ENCODE measurements around the gene BPIFB3.
A peak's percentile ranks its signal among the peaks of the same experiment; 100 is the strongest.

The BPIFB3 gene

DNA sequence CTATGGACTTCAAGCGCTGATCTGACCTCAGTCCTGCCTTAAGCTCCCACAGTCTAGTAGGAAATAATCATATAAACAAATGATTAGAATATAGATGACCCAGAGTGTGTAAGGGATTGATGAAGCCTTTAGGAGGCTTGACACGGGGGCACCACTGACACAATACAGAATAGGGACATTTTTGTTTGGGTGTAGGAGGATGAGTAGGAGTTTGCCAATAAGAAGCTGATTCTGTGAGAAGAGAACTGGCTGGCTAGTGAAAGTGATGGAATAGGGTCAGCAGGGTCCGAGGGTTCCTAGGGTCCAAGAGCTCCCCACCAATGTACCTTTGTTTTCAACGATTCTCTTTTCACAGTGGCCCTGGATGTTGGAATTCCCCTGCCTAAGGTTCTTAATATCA is 18.7 kb downstream of the BPIFB3 start:
- Mint-ChIP-seq H3K27ac (no peak overlapping the region), H3K4me1 (peaks cover 0 to 2% of the 10 kb centered on the region in 2 donors), H3K9me3 (no peaks in the 10 kb centered on the region), H3K4me3 (no peak overlapping the region), H3K36me3 (no peaks in the 10 kb centered on the region), H3K27me3 (peaks cover 18 to 21% of the 10 kb centered on the region in 2 donors)
- DNase-seq (no peak), ATAC-seq (replicated peaks) (no peak)

DNA sequence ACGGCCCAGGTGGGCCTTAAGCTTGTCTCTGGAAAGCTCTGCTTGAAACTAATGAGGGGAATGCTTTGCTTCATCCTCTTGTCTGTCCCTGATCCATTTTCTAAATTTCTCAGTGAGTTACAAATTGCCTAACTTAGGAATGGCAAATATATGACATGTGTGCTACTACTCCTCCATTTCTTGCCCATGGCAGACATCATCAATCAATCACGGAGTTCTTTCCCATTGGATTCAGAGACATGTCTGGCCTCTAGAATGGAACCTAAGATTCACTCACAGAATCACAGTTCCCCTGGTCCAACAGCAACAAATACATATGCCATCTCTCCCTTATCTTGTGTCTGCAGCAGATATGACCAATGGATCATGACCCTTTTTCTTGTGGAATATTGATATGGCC is 19.1 kb downstream of the BPIFB3 start:
- H3K27me3 Mint-ChIP-seq, result peaks cover 18 to 21% of the 10 kb centered on the region in 2 donors
- H3K4me1 Mint-ChIP-seq, result peaks cover 0 to 2% of the 10 kb centered on the region in 2 donors
- DNase-seq (no peak), ATAC-seq (replicated peaks) (no peak)
- H3K4me3 Mint-ChIP-seq, result no peak overlapping the region
- H3K36me3 Mint-ChIP-seq, result no peaks in the 10 kb centered on the region
- no peaks in the 10 kb centered on the region for H3K9me3 Mint-ChIP-seq
- no peak overlapping the region for H3K27ac Mint-ChIP-seq

DNA sequence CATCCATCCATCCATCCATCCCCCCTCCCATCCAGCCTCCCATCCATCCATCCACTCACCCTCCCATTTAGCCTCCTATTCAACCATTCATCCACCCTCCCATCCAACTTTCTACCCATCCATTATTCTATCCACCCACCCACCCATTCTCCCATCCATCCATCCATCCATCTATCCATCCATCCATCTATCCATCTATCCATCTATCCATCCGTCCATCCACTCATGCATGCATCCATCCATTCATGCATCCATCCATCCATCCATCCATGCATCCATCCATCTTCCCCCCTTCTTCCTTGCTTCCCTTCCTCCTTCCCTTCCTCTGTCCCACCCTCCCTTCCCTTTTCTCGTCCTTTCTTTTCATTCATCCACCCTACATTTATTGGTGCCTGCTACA is 21.0 kb downstream of the BPIFB3 start:
- no peaks in the 10 kb centered on the region for H3K36me3 Mint-ChIP-seq
- no peak for DNase-seq

DNA sequence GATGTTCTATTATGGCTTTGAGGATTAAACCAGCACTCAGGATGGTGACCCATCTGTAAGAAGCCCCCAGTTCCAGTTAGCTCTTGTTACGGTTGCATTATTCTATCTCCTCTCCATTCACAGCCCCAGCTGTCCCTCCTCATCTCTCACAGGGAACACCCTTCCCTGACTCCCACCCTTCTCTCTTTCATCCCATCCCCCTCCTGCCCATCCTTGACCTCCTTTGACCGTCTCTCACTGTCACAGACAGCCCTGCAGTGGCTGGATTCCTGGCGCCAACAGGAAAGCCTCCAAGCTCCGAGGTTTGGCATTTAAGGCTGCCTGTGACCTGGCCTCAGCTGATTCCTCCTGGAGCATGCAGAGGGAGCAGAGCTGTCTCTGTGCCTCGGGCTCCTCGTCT is 21.6 kb downstream of the BPIFB3 start:
- Mint-ChIP-seq H3K27ac (no peak overlapping the region), H3K4me3 (no peak overlapping the region), H3K4me1 (peaks cover 0 to under 1% of the 10 kb centered on the region in 2 donors), H3K27me3 (peaks cover 15 to 18% of the 10 kb centered on the region in 2 donors), H3K9me3 (no peaks in the 10 kb centered on the region), H3K36me3 (no peaks in the 10 kb centered on the region)
- ATAC-seq (replicated peaks) (no peak), DNase-seq (no peak)

More for the DNA sequence above, 21.0 kb downstream of the BPIFB3 start:
- peaks cover 0 to 2% of the 10 kb centered on the region in 2 donors for H3K4me1 Mint-ChIP-seq
- ATAC-seq (replicated peaks), result no peak
- H3K4me3 Mint-ChIP-seq, result no peak overlapping the region
- H3K27ac Mint-ChIP-seq, result no peak overlapping the region
- no peaks in the 10 kb centered on the region for H3K9me3 Mint-ChIP-seq
- H3K27me3 Mint-ChIP-seq, result peaks cover 15 to 18% of the 10 kb centered on the region in 2 donors

DNA sequence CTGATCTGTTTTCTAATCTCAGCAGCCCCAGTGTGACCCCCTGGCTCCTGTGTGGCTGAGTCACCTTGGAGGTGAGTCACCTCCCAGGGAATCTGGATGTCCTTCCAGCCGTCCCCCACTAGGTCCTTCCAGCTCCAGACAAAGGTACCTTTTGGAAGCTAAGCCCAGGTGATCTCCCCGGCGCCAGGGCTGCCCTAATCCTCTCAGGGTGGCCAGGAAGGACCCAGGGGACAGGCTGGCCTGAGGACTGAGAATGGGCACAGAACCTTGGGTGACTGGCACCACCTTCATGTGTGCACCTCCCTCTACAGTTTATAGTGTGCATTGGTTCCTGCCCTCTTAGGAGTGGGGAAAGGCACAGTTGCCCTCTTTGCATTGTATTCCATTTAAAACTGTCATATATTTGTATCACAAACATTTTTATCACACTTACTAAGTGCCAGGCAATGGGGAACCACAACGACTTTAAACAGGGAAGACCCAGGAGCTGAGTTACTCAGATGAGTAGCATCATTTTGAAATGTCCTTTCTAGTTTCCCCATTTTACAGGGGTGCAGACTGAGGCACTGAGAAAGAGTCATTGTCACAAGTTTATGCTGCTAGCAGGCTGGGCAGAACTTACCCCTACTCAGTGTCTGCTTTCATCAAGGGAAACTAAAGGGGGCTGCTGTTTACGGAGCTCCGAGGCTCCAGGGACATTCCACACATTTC is 23.1 kb downstream of the BPIFB3 start:
- no peak overlapping the region for H3K27ac Mint-ChIP-seq
- ATAC-seq (replicated peaks) (peak; percentile 63 to 75), DNase-seq (no peak)
- no peaks in the 10 kb centered on the region for H3K36me3 Mint-ChIP-seq
- H3K4me1 Mint-ChIP-seq, result no peaks in the 10 kb centered on the region
- peaks cover 22 to 24% of the 10 kb centered on the region in 2 donors for H3K27me3 Mint-ChIP-seq
- no peak overlapping the region for H3K4me3 Mint-ChIP-seq
- H3K9me3 Mint-ChIP-seq, result no peaks in the 10 kb centered on the region

DNA sequence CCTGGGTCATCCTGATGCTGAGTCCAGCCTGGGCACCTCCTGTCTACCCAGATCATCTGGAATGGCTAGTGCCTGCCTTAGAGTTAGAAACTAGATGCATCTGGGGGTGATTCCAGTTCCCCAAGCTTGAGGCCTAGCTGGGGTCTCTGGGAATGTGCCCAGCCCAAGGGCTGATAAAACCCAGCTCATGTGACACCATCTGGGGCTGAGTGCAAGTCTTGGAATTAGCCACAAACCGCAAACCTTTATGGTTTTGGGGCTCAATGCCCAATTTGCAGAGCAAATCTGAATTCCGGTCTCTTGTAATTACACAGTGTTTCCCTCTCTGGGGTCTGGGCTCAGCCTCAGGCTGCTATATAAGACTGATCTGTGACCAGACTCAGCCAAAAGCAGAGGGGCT is 25.6 kb downstream of the BPIFB3 start, which contains the start of gene BPIFB4:
Gene BPIFB4 (plus strand): TSS at position 385 of the 400 bp plus-strand sequence. CDS start 1,884 bp downstream, outside the sequence.
- Mint-ChIP-seq H3K4me1 (no peaks in the 10 kb centered on the region), H3K9me3 (no peaks in the 10 kb centered on the region), H3K27ac (no peak within 1 kb of the TSS), H3K27me3 (peaks cover 17 to 23% of the 10 kb centered on the region in 2 donors), H3K36me3 (no peaks in the 10 kb centered on the region), H3K4me3 (no peak within 1 kb of the TSS)
- DNase-seq, result no peak
- no peak for ATAC-seq (replicated peaks)

DNA sequence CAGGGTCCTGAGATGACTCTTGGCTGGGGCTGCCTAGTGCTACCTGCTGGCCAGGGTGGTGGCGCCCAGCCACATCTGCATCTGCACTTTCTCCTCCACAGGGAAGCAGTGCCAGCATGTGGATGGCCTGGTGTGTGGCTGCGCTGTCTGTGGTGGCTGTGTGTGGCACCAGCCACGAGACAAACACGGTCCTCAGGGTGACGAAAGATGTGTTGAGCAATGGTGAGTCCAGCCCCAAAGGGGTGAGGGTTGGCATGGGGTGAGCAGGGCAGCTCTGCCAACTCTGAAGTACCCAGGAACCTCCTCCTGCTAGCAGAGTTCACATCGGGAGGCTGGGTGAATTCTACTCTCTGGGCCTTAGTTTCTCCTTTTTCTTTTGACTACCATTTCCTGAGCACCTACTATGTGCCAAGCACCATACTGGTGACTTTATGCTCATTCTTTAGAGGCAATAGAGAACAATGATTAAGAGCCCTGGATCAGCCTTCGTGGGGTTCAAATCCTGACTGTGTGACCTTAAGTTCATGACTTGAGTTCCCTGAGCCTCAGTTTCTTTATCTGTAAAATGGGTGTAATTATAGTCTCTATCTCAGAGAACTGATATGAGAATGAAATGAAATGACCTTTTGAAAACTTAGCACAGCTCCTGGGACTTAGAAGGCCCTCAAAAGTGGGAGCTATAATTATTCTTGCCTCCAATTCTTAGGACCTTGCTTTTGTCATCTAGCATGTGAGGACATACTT is 27.9 kb downstream of the BPIFB3 start:
- DNase-seq (no peak), ATAC-seq (replicated peaks) (no peak)
- no peak overlapping the region for H3K4me3 Mint-ChIP-seq
- H3K9me3 Mint-ChIP-seq, result no peaks in the 10 kb centered on the region
- H3K36me3 Mint-ChIP-seq, result no peaks in the 10 kb centered on the region
- H3K27me3 Mint-ChIP-seq, result peaks cover 6 to 15% of the 10 kb centered on the region in 2 donors
- no peaks in the 10 kb centered on the region for H3K4me1 Mint-ChIP-seq
- no peak overlapping the region for H3K27ac Mint-ChIP-seq

DNA sequence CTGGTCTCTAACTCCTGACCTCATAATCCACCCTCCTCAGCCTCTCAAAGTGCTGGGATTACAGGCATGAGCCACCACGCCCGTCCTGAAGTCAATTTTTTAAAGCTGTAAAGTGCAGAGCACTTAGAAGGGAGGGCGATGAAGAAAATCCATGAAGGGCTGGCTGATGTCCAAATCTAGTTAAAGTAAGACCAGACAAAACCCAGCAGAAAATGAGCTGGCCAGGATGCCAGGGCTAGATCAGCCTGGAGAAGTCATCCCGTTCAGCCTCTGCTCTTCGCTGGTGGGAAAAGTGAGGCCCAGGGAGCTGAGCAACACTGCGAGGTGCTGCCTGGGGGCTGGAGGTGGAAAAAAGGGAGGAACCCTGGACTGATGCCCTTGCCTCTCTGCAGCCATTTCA is 28.8 kb downstream of the BPIFB3 start:
- ATAC-seq (replicated peaks) (no peak), DNase-seq (no peak)
- Mint-ChIP-seq H3K27ac (no peak overlapping the region), H3K27me3 (peaks cover 6 to 15% of the 10 kb centered on the region in 2 donors), H3K4me3 (no peak overlapping the region), H3K36me3 (no peaks in the 10 kb centered on the region), H3K9me3 (no peaks in the 10 kb centered on the region), H3K4me1 (no peaks in the 10 kb centered on the region)

DNA sequence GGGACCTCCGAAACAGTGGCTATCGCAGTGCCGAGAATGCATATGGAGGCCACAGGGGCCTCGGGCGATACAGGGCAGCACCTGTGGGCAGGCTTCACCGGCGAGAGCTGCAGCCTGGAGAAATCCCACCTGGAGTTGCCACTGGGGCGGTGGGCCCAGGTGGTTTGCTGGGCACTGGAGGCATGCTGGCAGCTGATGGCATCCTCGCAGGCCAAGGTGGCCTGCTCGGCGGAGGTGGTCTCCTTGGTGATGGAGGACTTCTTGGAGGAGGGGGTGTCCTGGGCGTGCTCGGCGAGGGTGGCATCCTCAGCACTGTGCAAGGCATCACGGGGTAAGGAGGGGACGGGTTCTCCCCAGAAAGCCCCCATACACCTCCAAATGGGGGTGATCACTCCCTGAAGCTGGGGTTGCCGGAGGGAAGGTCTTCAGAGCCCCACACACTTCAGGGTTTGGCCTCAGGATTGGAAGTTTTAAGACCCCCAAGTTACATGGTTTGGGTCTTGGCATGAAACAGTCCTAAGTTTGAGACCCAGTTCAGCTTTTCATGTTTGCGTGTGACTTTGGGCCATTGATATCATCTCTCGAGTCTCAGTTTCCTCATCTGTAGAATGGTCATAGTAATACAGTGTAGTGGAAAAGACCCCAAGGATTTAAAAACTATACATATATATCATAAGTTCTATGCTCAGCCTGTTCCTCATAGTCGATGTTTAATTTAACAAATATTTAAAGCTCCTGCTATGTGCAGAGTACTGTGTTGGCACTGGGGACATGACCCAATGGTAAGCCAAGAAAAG is 30.0 kb downstream of the BPIFB3 start:
- H3K27ac Mint-ChIP-seq, result no peak overlapping the region
- ATAC-seq (replicated peaks) (no peak), DNase-seq (no peak)
- peaks cover 12 to 19% of the 10 kb centered on the region in 2 donors for H3K27me3 Mint-ChIP-seq
- H3K36me3 Mint-ChIP-seq, result no peaks in the 10 kb centered on the region
- H3K4me3 Mint-ChIP-seq, result no peak overlapping the region
- no peaks in the 10 kb centered on the region for H3K9me3 Mint-ChIP-seq
- no peaks in the 10 kb centered on the region for H3K4me1 Mint-ChIP-seq

DNA sequence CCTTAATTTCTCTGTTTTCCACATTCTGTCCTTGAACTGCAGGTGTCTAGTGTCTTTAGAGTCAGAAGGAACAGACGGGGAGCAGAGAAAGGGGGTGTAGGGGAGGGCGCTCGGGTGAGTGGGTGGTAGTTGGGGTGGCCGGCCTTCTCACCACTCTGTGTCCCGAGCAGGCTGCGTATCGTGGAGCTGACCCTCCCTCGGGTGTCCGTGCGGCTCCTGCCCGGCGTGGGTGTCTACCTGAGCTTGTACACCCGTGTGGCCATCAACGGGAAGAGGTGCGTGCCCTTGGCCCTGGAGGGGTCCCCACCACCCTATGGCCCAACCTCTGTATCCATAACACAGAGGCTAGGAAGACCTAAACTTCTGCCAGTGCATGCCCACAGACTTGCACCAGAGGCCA is 31.0 kb downstream of the BPIFB3 start:
- H3K4me3 Mint-ChIP-seq, result no peak overlapping the region
- no peaks in the 10 kb centered on the region for H3K4me1 Mint-ChIP-seq
- ATAC-seq (replicated peaks) (no peak), DNase-seq (no peak)
- no peaks in the 10 kb centered on the region for H3K36me3 Mint-ChIP-seq
- H3K9me3 Mint-ChIP-seq, result no peaks in the 10 kb centered on the region
- H3K27me3 Mint-ChIP-seq, result peaks cover 15 to 19% of the 10 kb centered on the region in 2 donors
- no peak overlapping the region for H3K27ac Mint-ChIP-seq

DNA sequence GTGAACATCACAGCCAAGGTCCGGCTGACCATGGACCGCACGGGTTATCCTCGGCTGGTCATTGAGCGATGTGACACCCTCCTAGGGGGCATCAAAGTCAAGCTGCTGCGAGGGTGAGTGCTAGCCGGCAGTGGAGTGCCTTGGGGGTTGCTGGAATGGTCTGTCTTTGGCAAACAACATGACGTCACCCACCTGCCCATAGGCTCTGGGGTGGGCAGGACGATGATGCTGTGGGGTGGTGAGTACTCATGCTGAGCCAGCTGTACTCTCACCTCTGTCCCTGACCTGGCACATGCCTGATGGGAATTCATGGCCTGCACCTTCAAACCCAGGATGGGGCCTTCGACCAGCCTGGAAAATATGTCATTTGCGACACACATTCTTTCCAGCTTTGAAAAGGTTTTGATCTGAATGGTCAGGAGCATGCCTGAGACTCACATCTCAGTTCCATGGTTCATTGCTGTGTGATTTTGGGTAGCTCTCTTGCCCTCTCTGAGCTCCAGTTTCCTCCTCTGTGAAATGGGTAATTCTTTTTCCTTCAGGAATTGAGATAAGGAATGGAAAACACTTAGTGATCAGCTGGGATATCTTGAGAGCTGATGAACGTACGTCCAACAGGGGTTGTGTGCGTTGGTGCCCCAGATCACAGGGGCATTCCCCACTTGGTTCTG is 32.5 kb downstream of the BPIFB3 start:
- H3K27me3 Mint-ChIP-seq, result peaks cover 9 to 12% of the 10 kb centered on the region in 2 donors
- no peaks in the 10 kb centered on the region for H3K36me3 Mint-ChIP-seq
- H3K4me3 Mint-ChIP-seq, result no peak overlapping the region
- DNase-seq (no peak), ATAC-seq (replicated peaks) (no peak)
- H3K4me1 Mint-ChIP-seq, result no peaks in the 10 kb centered on the region
- no peaks in the 10 kb centered on the region for H3K9me3 Mint-ChIP-seq
- no peak overlapping the region for H3K27ac Mint-ChIP-seq

DNA sequence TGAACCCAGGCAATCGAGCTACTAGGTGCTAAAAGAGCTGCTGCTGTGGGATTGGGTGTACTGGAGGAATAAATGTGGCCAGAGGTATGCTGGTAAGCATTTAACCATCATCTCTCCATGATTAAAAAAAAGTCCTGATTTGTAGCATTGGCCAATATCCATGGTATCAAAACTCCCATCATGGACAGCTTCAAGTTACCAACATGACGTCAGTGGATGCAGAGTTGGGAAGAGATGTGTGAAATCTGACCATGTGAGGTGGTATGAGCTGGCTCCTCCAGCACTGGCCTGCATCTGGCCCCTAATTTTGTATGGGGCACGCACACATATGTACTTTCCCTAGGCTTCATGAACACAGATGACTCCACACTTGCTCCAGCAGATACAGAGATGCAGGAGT is 37.4 kb downstream of the BPIFB3 start:
- Mint-ChIP-seq H3K9me3 (no peaks in the 10 kb centered on the region), H3K27me3 (peaks cover 9 to 13% of the 10 kb centered on the region in 2 donors), H3K4me3 (no peak overlapping the region), H3K4me1 (no peaks in the 10 kb centered on the region), H3K36me3 (no peaks in the 10 kb centered on the region), H3K27ac (no peak overlapping the region)
- ATAC-seq (replicated peaks), result no peak
- no peak for DNase-seq

DNA sequence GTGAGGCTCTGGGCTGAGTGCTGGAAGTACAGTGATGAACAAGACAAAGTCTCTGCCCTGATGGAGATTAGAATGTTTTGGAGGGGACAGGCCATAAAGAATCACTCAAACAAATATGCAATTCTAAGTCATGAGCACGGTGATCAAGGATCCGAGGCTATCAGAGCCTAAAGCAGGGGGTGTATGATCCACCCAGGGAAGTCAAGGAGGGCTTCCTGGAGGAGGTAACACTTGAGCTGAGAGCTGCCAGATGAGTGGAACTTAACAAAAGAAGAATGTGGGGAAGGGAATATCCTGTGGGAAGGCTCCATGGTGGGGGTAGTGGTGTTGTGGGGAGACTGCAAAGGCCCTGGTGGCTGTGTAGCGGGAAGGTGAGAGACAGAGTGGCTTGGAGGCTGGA is 38.0 kb downstream of the BPIFB3 start:
- Mint-ChIP-seq H3K27me3 (peaks cover 9 to 13% of the 10 kb centered on the region in 2 donors), H3K36me3 (no peaks in the 10 kb centered on the region), H3K27ac (no peak overlapping the region), H3K9me3 (no peaks in the 10 kb centered on the region), H3K4me3 (no peak overlapping the region), H3K4me1 (no peaks in the 10 kb centered on the region)
- DNase-seq (no peak), ATAC-seq (replicated peaks) (no peak)

DNA sequence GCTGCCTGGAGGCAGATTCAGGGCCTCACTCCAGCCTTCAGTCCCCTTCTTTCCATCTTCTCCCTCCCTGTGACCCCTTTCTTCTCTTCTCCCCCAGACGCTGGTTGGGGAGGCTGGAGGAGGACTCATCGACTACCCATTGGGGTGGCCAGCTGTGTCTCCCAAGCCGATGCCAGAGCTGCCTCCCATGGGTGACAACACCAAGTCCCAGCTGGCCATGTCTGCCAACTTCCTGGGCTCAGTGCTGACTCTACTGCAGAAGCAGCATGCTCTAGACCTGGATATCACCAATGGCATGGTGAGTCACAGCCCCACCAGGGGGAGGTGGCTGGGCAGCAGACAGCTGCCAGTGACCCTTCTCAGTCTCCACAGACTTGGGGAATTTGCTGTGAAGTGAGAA is 38.7 kb downstream of the BPIFB3 start:
- Mint-ChIP-seq H3K27ac (no peak overlapping the region), H3K4me3 (no peak overlapping the region), H3K9me3 (no peaks in the 10 kb centered on the region), H3K36me3 (no peaks in the 10 kb centered on the region), H3K27me3 (peaks cover 9 to 13% of the 10 kb centered on the region in 2 donors), H3K4me1 (no peaks in the 10 kb centered on the region)
- ATAC-seq (replicated peaks), result no peak
- DNase-seq, result no peak

Measured in stimulated activated naive B cell treated with anti-CD40 and anti-IgM and Interleukin-4, amounts not matched to agents 10 μg/mL and 1 μg/mL and 100 μg/mL, for 72 hours (primary cell).